CD1c-positive myeloid dendritic cell (primary cell): ENCODE results near the gene CEP128.
"Not testable (repeated sequence)": the region's sequence is repeated elsewhere in the genome, so short reads cannot be mapped to it uniquely, and the experiment has no call there.

Experiments
- DNase-seq: peaks from one replicate; pipeline ENCODE4 v3.0.0-alpha.2; 2016; ENCODE audit errors: extremely low spot score

The CEP128 gene

DNA sequence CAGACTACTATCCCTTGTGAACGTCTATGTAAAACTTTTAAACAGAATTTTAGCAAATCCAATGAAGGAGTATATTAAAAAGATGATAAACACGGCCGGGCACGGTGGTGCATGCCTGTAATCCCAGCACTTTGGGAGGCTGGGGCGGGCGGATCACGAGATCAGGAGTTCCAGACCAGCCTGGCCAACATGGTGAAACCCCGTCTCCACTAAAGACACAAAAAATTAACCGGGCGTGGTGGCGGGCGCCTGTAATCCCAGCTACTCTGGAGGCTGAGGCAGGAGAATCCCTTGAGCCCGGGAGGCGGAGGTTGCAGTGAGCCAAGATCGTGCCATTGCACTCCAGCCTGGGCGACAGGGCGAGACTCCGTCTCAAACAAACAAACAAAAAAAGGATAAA, 11.7 kb upstream of the CEP128 start:
- DNase-seq = not testable (repeated sequence)

- DNase-seq = no peak
Observed at GRCh38 chr14:80951491-80951890, 10.0 kb upstream of the CEP128 start.

DNA sequence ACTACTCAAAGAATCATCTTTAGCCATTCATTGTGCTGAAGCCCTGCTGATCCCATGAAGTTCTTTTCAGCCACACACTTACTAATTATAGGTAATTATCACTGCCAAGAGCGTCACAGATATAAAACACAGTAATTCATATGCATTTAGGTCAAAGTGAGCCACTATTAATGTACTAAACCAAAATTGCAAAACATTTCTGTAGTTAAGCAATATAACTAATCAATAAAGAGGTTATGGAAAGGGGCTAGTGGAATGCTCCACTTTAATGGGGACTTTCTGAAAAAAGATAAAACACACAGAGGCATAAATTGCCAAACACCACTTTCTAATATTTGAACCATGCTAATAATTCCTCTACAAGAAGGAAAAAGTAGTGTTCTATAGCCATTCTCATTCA, 6.8 kb upstream of the CEP128 start:
- no peak for DNase-seq

GRCh38 chr14:80946797-80947196, 5.3 kb upstream of the CEP128 start:
- DNase-seq = no peak

DNA sequence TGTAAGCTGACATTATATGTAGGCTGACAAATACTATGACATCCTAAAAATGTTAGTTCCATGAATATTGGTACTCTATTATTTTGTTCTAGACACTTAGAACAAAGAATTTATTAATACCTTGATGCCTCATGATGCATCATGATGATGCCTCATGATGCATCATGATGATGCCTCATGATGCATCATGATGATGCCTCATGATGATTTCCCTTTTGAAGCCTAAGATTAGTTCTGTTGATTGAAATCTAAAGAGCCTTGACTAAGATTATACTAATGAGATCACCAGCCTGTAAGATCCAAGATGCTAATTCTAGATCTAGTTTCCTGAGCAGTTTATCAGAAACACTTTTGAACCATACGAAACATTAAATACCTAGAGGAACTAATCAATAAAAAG, 4.6 kb upstream of the CEP128 start:
- no peak for DNase-seq

- no peak for DNase-seq
Observed at GRCh38 chr14:80944861-80945617, 3.5 kb upstream of the CEP128 start.

DNA sequence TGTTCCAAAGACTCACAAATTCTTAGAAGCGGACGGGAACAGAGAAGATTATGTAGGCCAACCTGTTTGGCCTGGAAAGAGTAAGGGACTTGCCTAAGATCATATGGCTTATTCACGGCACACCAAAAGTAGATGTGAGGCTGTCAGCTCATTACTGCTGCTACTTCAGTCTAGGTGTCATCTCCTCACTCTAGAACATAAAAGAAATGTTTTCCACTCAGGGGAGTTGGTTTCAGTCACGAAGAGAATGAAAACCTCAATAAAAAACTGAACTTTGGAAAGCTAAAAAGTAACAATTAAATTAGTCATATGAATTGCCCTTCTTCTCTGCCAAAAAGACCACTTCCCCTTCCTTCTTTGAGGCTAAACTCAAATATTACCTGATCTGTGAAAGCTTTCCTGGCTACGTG, 658 bp upstream of the CEP128 start:
- DNase-seq = peak; percentile 20

DNA sequence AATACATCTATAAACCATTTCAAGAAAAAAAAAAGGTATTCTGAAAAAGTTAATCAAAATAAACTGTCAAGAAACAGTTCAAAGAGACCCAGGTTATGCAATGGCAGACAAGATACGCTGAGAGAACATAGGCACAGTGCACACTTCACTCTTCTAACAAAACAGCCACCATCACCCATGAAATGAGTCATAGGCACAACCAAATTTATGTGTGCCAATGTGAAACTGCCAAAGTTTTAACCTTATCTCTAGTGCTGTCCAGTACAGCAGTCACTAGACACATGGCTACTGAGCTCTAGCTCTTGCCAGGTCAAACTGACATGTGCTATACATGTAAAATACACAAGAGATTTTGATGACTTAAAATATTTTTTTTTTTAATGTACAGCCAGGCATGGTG, 1.4 kb downstream of the CEP128 start:
- DNase-seq = no peak

DNA sequence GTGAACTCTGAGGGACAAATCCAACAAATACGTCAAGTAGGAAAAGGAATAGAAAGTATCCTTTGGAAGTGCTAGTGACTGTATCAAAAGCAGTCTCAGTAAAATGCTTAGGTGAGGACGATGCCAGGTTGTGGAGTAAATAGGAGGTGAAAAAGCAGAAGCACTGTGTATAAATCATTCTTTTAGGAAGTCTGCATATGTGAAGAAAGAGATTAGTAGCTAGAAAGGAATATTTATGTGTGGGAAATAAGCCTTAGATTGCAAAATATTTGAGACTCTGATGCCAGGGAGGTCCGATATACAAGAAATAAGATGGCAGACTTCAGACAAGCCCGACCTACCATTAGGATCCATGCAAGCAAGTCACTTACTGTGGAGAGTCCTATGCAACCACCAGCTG, 7.9 kb downstream of the CEP128 start:
- no peak for DNase-seq

- no peak for DNase-seq
Observed at GRCh38 chr14:80933282-80933681, 8.3 kb downstream of the CEP128 start.

DNA sequence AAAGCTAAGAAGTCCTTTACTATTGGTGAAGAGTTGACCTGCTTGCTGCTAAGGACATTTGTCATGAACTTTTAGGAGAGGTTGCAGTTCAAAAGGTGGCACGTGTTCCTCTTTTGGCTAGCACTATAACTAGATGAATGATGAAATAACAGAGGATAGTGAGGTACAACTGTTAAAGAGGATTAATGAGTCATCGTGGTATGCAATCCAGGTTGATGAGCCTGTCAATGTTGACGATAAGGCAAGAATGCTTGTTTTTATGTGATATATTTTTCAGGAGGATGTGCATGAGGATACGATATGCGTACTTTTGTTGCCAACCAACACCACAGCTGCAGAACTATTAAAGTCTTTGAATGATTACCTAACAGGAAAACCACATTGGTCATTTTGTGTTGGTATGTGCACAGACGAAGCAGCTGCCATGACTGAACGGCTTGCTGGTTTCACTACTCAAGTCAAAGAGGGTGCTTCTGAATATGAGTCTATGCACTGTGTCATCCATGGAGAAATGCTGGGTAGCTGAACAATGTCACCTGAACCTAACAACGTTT, 10.6 kb downstream of the CEP128 start:
- peak; percentile 35 for DNase-seq

- DNase-seq = no peak
Observed at GRCh38 chr14:80930095-80930494, 11.4 kb downstream of the CEP128 start.

DNA sequence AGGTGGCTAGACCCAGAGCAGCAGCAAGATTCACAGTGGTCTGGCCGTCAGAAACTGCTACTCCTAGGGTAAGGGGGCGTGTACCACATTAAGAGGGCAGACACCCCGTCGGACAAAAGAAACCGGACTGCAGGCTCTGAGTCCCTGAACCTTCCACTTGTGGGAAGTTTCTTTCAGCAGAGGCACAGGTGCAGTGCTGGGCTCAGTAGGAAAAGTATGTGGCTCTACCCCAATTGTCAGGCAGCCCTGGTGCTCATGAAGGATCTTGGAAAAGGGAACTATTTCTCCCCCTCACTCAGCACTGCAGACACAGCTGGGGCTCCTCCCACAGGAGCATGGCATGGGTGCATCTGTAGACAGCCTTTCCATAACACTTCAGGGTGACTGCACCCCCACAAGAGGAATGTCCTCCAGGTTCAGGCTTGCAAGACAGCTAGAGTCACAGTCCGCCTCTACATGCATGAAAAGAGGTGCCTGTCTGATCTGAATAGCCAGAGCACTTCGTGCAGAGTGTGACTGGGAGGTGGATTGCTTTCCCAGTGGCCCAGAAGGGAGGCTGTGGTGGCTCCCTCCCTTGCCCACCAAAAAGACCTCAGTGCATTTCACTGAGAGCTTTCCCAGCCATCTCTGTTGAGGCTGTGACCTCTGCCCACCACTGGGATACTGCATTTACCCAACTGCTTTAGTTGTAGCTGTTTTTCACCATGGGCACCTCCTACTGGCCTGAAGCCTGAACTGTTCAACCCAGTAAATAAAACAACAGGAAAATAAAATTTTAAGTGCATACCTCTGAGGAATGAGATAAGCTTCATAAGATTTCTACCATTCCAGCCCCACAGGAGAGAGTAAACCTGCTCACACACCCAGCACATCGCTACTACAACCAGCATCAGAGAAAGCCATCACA, 14.2 kb downstream of the CEP128 start:
- no peak for DNase-seq

GRCh38 chr14:80926397-80927082, 15.0 kb downstream of the CEP128 start:
- no peak for DNase-seq

GRCh38 chr14:80924365-80925103, 17.0 kb downstream of the CEP128 start:
- no peak for DNase-seq

- DNase-seq = no peak
Observed at GRCh38 chr14:80923368-80923767, 18.2 kb downstream of the CEP128 start.

DNA sequence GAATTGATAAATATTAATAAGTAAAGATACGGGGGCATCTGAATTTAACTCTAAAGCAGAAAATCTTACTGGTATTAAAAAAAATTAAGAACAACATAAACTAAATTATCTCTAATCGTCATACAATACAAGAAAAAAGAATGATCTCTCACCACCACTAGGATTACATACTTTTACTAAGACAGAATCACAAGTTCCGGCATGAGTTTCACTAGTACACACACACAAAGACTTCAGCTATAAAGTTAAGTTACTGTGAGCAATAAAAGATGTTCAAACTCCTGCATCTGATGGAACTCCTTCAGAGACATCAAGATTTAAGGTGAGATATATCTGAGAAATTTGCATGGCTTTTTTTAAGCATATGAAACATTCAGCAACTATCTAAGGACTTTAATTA, 21.9 kb downstream of the CEP128 start:
- DNase-seq = no peak

DNA sequence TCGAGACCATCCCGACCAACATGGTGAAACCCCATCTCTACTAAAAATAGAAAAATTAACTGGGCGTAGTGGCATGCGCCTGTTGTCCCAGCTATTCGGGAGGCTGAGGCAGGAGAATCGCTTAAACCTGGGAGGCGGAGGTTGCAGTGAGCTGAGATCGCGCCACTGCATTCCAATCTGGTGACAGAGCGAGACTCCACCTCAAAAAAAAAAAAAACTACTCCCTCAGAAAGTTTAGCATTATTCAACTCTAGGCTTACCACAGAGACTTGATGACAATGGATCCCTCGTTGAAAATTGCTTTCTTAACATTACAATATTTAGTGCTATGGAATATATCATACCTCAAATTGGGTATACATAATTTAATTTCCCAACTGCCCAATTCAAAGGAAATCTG, 29.5 kb downstream of the CEP128 start:
- DNase-seq = not testable (repeated sequence)

DNA sequence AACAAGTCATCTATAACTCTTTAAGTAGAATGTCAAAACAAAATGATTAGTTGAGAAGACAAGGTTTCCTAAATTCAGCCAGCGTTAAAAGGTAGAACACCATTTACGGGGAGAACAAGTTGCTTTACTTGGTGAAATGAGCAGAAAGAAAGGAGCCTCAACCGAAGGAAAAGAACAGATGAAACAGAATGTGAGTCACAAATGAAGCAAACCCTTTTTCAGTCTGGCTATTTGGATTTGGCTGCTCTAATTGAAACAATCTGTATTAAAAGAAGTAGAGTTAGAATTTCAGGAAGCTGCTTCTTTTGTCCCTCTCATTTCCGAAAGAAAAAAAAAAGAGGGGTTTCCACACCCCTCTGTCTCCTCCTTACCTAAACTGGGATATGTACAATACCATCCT, 34.6 kb downstream of the CEP128 start:
- DNase-seq = no peak

GRCh38 chr14:80906336-80906735, 35.2 kb downstream of the CEP128 start:
- no peak for DNase-seq

DNA sequence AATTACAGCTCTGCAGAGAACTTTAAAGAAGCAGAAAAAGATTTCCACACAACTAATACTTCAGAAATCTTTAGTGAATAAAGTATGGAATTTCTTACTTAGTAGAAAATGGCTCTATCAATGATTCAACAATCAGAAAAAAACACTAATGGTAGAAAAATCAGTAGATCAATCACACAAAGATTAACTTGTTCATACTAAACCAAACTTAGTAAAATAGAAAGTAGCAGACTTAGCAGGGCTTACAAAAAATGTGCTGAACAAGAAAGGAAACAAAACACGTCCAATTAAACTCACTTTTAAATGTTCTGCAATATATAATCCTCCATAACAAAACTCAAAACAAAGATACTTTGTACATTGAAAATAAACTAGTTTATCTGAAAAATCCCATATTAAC, 38.9 kb downstream of the CEP128 start:
- no peak for DNase-seq
